ENCODE data around the gene AMDHD2.

DNA sequence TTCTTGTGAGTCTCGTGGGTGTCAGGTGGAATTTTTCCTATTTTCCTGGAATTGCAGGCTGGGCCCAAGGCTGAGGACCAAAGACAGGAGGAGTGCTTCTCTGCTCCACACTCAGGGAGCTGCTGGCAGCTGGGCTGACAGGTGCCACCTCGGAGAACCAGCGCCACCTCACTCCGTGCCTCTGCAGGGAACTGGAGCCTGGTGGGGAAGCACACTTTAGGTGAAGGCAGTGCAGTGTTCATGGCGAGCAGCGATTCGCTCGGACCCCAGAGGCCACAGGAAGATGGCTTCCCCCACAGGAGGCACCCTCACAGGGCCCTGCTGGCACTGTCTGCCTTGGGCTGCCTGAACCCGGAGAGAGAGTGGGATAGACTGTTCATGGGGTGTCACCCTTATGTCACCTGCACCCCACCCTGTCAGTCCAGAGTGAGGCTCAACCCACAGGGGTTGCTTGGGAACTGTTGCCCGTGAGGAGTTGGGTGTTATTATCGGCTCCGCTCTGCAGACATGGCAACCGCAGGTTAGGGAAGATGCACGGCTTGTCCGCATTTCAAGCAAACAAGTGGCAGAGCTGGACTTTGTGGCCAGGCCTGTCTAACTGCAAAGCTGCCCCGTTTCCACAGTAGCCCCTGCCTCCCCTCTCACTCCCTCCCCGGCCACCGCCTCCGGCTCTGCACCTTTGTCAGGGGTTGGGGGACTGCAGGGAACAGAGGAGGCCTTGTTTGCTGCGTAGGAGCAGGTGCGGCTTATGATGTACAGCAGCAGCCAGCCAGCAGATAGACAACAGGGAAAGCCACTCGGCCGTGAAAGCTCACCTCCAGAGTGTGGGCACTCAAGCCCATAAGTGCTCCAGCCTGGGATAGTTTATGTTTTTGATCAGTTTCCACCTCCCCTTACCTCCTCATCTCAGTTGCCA, 29.7 kb upstream of the AMDHD2 start:
- TF ChIP-seq POLR2AphosphoS5 (IDR thresholded peaks at IDR 0.05; ENCODE audit: low read depth, low read length) (no peak), ATF4 (CRISPR knock-in tag; IDR thresholded peaks at IDR 0.05) (no peak), CBX2 (IDR thresholded peaks at IDR 0.05; ENCODE audit: low read depth, low read length) (no peak), CBX2 (CRISPR knock-in tag; IDR thresholded peaks at IDR 0.05; ENCODE audit: low read depth) (no peak), CTCF (CRISPR knock-in tag; IDR thresholded peaks at IDR 0.05) (no peak), ZSCAN20 (CRISPR knock-in tag; IDR thresholded peaks at IDR 0.05; ENCODE audit: borderline replicate concordance) (no peak)
- TF ChIP-seq, protein P1, sequence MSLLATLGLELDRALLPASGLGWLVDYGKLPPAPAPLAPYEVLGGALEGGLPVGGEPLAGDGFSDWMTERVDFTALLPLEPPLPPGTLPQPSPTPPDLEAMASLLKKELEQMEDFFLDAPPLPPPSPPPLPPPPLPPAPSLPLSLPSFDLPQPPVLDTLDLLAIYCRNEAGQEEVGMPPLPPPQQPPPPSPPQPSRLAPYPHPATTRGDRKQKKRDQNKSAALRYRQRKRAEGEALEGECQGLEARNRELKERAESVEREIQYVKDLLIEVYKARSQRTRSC (CRISPR knock-in tag; IDR thresholded peaks at IDR 0.05; ENCODE audit: low read depth) = no peak
- TF ChIP-seq, protein P2, sequence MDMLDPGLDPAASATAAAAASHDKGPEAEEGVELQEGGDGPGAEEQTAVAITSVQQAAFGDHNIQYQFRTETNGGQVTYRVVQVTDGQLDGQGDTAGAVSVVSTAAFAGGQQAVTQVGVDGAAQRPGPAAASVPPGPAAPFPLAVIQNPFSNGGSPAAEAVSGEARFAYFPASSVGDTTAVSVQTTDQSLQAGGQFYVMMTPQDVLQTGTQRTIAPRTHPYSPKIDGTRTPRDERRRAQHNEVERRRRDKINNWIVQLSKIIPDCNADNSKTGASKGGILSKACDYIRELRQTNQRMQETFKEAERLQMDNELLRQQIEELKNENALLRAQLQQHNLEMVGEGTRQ (IDR thresholded peaks at IDR 0.05; ENCODE audit: low read depth, low read length) = no peak
- TF ChIP-seq, protein P2 (CRISPR knock-in tag; IDR thresholded peaks at IDR 0.05; ENCODE audit: borderline replicate concordance) = no peak
